Urothelium cell line (cell line): ENCODE data around the gene STRBP.
"Not testable (repeated sequence)": the region's sequence is repeated elsewhere in the genome, so short reads cannot be mapped to it uniquely, and the experiment has no call there.

ENCODE experiments used
- DNase-seq: peaks from one replicate; pipeline ENCODE4 v3.0.0; 2011; ENCODE audit warnings: low spot score, mixed read lengths
- FAIRE-seq: peaks from 2 replicates; lab custom pipeline; 2011; peaks lifted over from hg19 to GRCh38; lab: Jason Lieb, UNC

The STRBP gene

DNA sequence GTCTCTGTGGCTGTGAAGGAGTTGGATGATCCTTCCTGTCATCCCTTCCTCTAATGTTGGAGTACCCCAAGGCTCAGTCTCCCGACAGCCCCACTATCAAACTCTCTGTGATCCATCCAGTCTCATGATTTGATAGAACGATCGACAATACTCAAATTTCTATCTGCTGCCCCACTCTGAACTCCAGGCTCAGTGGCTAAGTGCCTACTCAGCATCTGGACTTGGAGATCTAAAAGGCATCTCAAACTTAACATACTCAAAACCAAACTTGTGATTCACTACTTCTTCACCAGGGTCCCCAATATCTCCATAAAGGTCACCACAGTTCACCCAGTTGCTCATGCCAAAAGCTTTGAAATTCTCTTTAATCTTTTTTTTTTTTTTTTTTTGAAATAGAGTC, 15.1 kb upstream of the STRBP start:
- FAIRE-seq (no peak), DNase-seq (no peak)

DNA sequence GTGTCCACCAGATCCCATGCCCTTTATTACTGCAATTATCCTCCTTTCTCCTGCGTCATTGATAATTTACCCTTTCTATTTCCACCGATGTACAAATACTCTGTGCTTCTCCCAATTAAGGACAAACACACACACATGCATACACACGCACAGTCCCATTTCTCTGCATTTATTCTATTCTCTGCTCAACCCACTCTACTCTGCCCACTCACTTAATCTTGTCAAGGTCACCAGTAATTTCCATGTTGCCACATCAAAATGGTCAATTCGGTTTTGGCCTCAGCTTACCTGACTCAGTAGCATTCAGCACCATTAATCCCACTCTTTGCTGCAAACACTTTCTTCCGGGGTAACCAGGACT, 14.6 kb upstream of the STRBP start:
- no peak for DNase-seq

GRCh38 chr9:123282362-123283047, 14.1 kb upstream of the STRBP start:
- FAIRE-seq (no peak), DNase-seq (peak; percentile 40)

More for the DNA sequence above, 14.6 kb upstream of the STRBP start:
- no peak for FAIRE-seq

GRCh38 chr9:123281659-123282350, 13.4 kb upstream of the STRBP start:
- FAIRE-seq (no peak), DNase-seq (no peak)

- DNase-seq, FAIRE-seq: not testable (repeated sequence)
Observed at GRCh38 chr9:123278879-123279493, 10.6 kb upstream of the STRBP start.

DNA sequence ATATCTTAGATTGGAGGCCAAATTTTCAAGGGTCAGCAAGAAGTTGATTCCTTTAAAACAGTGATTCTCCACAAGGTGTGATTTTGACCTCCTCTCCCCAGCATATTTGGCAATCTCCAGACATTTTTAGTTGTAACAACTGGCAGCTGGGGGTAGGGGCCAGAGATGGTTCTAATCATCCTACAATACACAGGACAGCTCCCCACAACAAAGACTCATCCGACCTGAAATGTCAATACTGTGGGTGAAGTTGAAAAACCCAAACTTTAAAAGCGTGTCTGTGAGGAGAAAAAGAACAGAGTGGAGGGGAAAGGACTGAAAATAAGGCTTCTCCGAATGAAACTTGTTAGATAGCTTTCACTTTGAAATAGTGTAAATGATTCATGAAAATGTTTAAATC, 10.0 kb upstream of the STRBP start:
- DNase-seq (no peak), FAIRE-seq (no peak)

DNA sequence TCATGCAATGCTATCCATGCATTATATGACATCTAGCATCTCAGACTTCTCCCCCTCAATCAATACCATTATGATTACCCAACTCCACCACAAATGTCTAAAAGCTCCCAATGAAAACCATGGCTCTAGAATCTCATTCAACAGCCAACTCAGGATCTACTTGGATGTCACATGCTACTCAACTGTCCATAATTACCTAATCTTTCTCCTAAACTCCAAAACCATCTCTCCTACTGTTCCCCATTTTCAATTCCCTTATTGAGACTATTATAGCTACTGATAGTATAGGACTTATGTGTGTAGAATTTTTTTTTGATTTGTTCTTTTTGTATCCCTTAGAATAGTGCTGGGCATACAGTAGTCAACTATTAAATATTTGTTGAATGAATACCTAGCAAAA, 8.2 kb upstream of the STRBP start:
- no peak for DNase-seq

GRCh38 chr9:123271133-123271532, 2.7 kb upstream of the STRBP start:
- not testable (repeated sequence) for FAIRE-seq, DNase-seq

More for the DNA sequence above, 8.2 kb upstream of the STRBP start:
- FAIRE-seq, result no peak

DNA sequence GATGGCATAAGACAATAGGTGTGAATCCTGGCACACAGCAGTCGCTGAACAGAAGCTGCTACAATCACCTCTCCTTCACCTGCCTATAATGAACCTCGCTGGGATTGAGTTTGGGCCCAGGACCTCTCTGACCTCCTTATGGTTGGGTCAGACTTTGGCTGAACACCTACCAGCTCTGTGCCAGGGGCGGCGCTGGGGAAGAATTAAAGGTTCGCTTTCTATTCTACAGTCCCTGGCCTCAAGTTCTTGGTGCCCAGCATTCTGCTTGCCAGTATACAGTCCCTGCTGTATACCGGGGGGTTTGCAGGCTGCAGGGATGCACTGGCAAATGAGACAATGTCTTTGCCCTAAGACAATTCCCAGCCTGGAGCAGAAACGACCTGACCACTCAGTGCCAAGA, 895 bp upstream of the STRBP start:
- DNase-seq, result no peak
- FAIRE-seq, result no peak

DNA sequence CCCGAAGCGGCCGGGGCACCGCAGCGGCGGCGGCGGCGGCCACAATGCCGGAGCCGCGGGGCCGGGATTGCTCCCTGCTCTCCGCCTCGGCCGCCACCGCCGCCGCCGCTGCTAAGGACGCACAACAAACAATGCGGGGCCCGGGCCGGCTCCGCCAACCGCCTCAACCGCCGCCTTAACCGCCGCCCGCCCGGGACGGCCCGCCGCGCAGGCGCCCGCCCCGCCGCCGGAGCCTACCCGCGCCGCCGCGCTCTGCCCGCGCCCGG, 254 bp downstream of the STRBP start:
- FAIRE-seq, result no peak
- no peak for DNase-seq

- FAIRE-seq (no peak), DNase-seq (no peak)
Observed at GRCh38 chr9:123267481-123268198, 746 bp downstream of the STRBP start.

- FAIRE-seq (no peak), DNase-seq (no peak)
Observed at GRCh38 chr9:123266655-123267399, 1.6 kb downstream of the STRBP start.

- FAIRE-seq (no peak), DNase-seq (no peak)
Observed at GRCh38 chr9:123265833-123266232, 2.6 kb downstream of the STRBP start.

- no peak for DNase-seq
- no peak for FAIRE-seq
Observed at GRCh38 chr9:123263227-123263626, 5.2 kb downstream of the STRBP start.

- no peak for FAIRE-seq
- DNase-seq, result no peak
Observed at GRCh38 chr9:123262338-123262737, 6.0 kb downstream of the STRBP start.

DNA sequence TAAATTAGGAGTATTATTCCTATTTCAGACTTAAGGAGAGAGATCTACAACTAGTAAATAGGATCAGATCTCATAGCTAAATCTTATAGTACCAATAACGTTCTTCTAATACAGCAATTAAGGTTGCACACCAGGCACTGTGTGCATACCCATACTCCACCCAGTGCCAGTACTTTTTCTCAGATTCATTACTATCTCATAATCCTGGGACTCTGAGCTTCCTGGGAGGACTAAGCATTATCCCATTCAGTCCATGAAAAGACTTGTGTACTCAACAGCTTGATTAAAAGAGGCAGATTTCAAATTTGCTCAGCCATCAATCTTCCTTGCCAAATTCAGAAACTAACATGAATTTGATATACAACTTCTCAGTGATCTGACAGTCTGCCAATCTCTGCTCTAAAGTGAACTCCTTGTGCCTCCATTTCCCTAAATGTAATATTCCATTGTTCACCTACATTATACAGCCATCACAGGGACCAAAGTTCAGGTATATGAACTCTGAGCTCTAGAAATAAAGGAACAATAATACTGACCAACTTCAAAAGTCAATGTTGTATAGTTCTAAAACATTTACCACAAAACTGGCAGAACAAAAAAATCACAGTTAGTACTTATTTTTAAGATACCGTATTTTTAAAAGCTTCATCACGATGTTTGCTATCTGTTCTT, 7.2 kb downstream of the STRBP start:
- no peak for FAIRE-seq
- DNase-seq, result no peak

- no peak for FAIRE-seq
- no peak for DNase-seq
Observed at GRCh38 chr9:123260340-123260739, 8.0 kb downstream of the STRBP start.

DNA sequence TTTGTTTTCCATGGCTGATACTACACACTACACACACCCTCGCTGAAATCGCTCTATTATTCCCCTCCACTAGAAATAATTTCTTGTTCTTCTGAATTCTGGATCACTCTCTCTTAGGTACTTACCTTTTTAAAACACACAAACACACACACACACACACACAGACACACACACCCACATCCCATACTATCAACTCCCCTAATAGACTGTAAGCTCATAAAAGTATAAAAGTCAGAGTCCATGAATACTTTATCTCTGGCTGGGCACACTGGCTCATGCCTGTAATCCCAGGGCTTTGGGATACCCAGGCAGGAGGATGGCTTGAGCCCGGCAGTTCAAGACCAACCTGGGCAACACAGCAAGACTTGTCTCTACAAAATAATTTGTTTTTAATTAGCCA, 11.1 kb downstream of the STRBP start:
- DNase-seq, result no peak
- FAIRE-seq, result no peak

- FAIRE-seq (no peak), DNase-seq (no peak)
Observed at GRCh38 chr9:123255718-123256117, 12.7 kb downstream of the STRBP start.

GRCh38 chr9:123253204-123253603, 15.2 kb downstream of the STRBP start:
- FAIRE-seq, result no peak

DNA sequence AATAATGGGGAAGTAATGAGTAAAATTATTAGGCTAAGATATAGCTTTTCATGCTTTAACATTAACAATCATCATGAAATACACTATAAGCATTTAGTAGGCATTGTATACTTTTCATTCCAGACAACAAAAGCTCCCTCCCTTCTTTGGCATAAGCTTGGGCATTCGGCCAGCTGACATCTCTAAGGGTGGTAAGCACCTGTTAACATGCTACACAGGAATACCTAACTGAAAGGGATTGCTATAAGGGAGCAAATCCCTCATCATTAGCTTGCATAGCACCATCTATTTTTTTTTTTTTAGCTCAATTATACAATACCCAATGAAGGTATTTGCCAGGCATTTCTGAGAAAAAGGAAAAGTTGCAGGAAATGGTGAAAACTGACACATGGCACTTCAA, 16.6 kb downstream of the STRBP start:
- FAIRE-seq (no peak), DNase-seq (no peak)

More at GRCh38 chr9:123253204-123253603, 15.2 kb downstream of the STRBP start:
- no peak for DNase-seq
